Measurements from ENCODE around the gene VPS39. TPM values are rescaled to one million over a fixed set of nuclear protein-coding genes. Genes with fewer than 3 reads are reported as not detected.
"Not testable (repeated sequence)": the region's sequence is repeated elsewhere in the genome, so short reads cannot be mapped to it uniquely, and the experiment has no call there.

VPS39 gene
- total and polyA plus RNA-seq, 9 of the 15 experiments (the other 6 are each of a cell fraction or from before 2014, with no cell fraction given): 3.2 to 37.3 (median 21.8) TPM

DNA sequence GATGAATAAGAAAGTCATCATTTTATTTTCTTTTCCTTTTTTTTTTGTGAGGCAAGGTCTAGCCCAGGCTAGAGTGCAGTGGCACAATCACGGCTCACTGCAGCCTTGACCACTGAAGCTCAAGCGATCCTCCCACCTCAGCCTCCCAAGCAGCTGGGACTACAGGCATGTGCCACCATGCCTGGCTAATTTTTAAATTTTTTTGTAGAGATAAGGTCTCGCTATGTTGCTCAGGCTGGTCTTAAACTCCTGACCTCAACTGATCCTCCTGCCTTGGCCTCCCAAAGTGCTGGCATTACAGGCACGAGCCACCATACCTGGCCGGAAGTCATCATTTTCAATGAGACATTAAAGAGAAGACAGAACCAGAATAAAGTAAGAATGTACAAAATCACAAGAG, 20.9 kb upstream of the VPS39 start:
- DNase-seq (ENCODE audit: extremely low read depth in 1 of 4, low spot score in 3 of 4); H4K20me1 ChIP-seq (replicated peaks; ENCODE audit: control insufficient read depth, insufficient read depth, low read length); H3K79me2 ChIP-seq (ENCODE audit: control insufficient read depth, insufficient read depth, low read length); intact Hi-C loops (cut with micrococcal nuclease); BruUV-seq (replicated peaks); CTCF ChIA-PET (ENCODE audit: low intra/inter-chr PET ratio); H3K9me3 ChIP-seq (replicated peaks; ENCODE audit: control insufficient read depth, insufficient read depth, low read depth, low read length); H3K4me3 ChIP-seq; H3K9me1 ChIP-seq (ENCODE audit: control insufficient read depth, insufficient read depth, low read length); in situ Hi-C loops (cut with MboI); H2AFZ ChIP-seq (ENCODE audit: low read depth, low read length); H3K9ac ChIP-seq (ENCODE audit: insufficient read depth in 1 of 2, low read depth in 2 of 2, low read length in 2 of 2); H3K27me3 ChIP-seq (ENCODE audit: control insufficient read depth in 2 of 2, insufficient read depth in 2 of 2, low read length in 2 of 2); ATAC-seq; H3K4me1 ChIP-seq (replicated peaks in 1 of 2; ENCODE audit: control insufficient read depth in 2 of 2, insufficient read depth in 2 of 2, low read length in 2 of 2); H3K27ac ChIP-seq (ENCODE audit: extremely low read depth, low read depth, low read length); H3K4me2 ChIP-seq (ENCODE audit: insufficient read depth, low read length); FAIRE-seq: not testable (repeated sequence)
- WGBS (ENCODE audit: insufficient coverage, low coverage, missing lambda C conversion rate): 94% methylated on average over 5 of the region's 5 CpGs
- peaks cover 79% of the 10 kb centered on the region for H3K36me3 ChIP-seq (ENCODE audit: control insufficient read depth, insufficient read depth, low read length)
- POLR2A ChIA-PET: interaction anchor here (0.7 to 1.2 kb wide), 2 partner anchors 11 to 60 kb away, joined by 4 read pairs; no protein-coding TSS in a partner anchor

DNA sequence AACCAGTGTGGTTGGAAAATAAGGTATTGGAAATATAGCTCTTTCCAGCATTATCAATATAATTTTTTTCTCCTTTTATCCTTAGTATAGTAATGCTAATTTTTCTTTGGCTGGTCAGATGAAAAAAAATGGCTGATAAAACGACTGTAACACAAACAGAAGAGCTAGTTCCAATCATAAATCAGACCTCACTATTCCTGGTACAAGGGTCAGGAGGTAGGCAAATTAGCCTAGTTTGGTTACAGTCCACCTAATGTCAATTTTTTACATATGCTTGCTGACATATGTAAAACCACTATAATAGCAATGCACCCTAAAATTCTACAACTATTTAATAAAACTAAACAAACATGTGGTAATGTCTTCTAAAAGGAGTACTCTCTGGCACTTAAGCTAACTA, 19.9 kb upstream of the VPS39 start:
- ChIA-PET POLR2A (interaction anchor here (0.6 to 1.9 kb wide), 4 partner anchors 8 to 43 kb away, joined by 3 to 6 read pairs (median 5); partner anchors contain the start of gene VPS39), CTCF (ENCODE audit: low intra/inter-chr PET ratio) (no interaction called here)
- Histone ChIP-seq H3K27me3 (ENCODE audit: control insufficient read depth in 2 of 2, insufficient read depth in 2 of 2, low read length in 2 of 2) (no peaks in the 10 kb centered on the region), H3K4me2 (ENCODE audit: insufficient read depth, low read length) (no peak overlapping the region), H3K9me1 (ENCODE audit: control insufficient read depth, insufficient read depth, low read length) (no peaks in the 10 kb centered on the region), H3K27ac (ENCODE audit: extremely low read depth, low read depth, low read length) (no peak overlapping the region), H2AFZ (ENCODE audit: low read depth, low read length) (no peak overlapping the region), H3K36me3 (ENCODE audit: control insufficient read depth, insufficient read depth, low read length) (peaks cover 79% of the 10 kb centered on the region), H3K4me3 (no peak overlapping the region), H3K79me2 (ENCODE audit: control insufficient read depth, insufficient read depth, low read length) (no peaks in the 10 kb centered on the region), H3K9ac (ENCODE audit: insufficient read depth in 1 of 2, low read depth in 2 of 2, low read length in 2 of 2) (no peak overlapping the region), H3K9me3 (replicated peaks; ENCODE audit: control insufficient read depth, insufficient read depth, low read depth, low read length) (no peaks in the 10 kb centered on the region), H3K4me1 (replicated peaks in 1 of 2; ENCODE audit: control insufficient read depth in 2 of 2, insufficient read depth in 2 of 2, low read length in 2 of 2) (no peaks in the 10 kb centered on the region), H4K20me1 (replicated peaks; ENCODE audit: control insufficient read depth, insufficient read depth, low read length) (no peaks in the 10 kb centered on the region)
- no peak for FAIRE-seq
- ATAC-seq: no peak
- DNase-seq (ENCODE audit: extremely low read depth in 1 of 4, low spot score in 3 of 4): no peak
- in situ Hi-C loops (cut with MboI) (no loop called here), intact Hi-C loops (cut with micrococcal nuclease) (no loop called here)
- WGBS (ENCODE audit: insufficient coverage, low coverage, missing lambda C conversion rate): 15% methylated on average over 1 of the region's 1 CpG
- TF ChIP-seq, protein P1, sequence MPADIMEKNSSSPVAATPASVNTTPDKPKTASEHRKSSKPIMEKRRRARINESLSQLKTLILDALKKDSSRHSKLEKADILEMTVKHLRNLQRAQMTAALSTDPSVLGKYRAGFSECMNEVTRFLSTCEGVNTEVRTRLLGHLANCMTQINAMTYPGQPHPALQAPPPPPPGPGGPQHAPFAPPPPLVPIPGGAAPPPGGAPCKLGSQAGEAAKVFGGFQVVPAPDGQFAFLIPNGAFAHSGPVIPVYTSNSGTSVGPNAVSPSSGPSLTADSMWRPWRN (IDR thresholded peaks at IDR 0.05; ENCODE audit: low read depth): no peak
- TF ChIP-seq TFAM (CRISPR knock-in tag; conservative IDR thresholded peaks at IDR 0.05) (no peak), ZNF24 (IDR thresholded peaks at IDR 0.05) (no peak)
- no TSS peak for BruUV-seq (replicated peaks)

Measured in K562 (cell line).